ENCODE data around the gene SND1.

- no peak for TF ChIP-seq CTCF (IDR thresholded peaks at IDR 0.05; ENCODE audit: low read length)
- no peak for TF ChIP-seq EZH2 (IDR thresholded peaks at IDR 0.05; ENCODE audit: borderline replicate concordance, low read length)
Observed at GRCh38 chr7:128034825-128035224, 382.8 kb downstream of the SND1 start.

Data from OCI-LY1 (cell line).